Brain pericyte (primary cell): ENCODE results near the gene STARD9.
"Not testable (repeated sequence)": the region's sequence is repeated elsewhere in the genome, so short reads cannot be mapped to it uniquely, and the experiment has no call there.

Source experiments
- DNase-seq: peaks from one replicate; pipeline ENCODE4 v3.0.0-alpha.2; 2012; ENCODE audit warnings: low read depth, low spot score

STARD9 gene

DNA sequence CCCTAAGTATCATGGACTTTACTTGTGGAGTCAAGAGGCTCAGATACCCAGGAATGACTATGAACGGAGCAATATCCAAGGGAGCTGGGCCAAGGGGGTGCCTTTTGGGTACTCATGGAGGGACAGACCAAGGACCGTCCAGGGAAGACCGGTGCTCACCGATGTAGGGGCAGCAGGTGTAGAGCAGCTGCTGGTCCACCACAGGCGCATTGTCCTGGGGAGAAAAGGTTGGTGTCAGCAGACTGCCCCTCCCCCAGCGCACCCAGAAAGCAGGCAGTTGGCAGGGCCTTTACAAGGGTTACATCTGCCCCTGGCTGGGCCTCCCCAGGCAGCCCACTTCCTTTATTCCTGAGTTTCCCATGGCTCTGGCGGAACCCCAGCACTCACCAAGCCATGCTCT, 154.0 kb downstream of the STARD9 start:
- no peak for DNase-seq

DNA sequence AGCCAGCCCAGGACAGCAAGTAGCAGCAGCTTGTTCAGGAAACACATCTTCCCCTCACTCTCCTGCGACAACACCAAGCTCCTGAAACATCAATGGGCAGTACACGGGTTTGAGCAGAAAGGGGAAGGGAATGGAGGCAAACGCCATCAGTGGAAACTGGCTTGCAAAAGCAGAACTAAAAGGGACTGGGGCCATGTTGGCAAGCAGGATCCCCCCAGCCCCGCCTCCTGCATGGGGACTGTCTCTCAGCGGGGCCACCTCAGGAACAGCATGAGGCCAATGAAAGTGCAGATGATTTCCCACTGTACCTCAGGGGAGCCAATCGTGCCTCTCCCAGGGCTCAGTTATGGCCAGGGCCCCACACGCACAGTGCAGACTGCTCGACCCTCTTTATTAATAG, 154.7 kb downstream of the STARD9 start:
- DNase-seq: no peak

DNA sequence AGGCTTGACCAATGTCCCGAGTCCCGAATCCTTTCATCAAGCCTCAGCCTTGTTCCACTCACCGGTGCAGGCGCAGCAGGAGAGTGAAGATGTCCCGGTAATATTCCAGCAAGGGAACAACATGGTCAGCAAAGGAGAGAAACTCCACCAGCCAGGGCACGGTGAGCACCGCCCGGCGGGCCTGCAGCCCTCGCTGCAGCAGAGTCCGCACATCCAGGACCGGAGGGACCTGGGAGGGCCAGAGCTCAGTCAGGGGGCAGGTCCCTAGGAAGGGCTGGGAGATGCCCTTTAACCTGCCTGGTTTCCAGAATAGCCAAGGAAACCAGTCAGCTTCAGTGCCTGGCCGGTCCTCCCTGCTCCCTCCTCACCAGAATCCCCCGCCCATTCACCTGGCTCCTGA, 155.1 kb downstream of the STARD9 start:
- DNase-seq: no peak

DNA sequence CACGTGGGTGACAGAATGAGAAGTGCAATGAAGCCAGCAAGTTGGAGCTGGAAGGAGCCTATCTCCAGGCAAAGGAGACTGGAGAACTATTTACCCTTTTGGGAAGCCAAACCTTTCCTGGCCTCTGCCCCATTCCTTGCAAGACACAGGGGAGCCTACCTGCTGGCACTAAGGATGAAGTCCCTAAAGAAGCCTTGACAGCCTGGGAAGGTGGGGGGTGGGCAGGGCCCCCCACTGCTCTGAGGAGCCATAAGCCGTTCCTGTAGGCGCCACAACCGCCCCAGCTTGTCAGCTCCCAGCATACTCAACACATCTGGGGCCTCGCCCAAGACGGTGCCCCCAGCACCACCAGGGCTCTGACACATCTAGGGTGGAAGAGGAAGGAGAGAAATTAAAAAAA, 156.1 kb downstream of the STARD9 start:
- no peak for DNase-seq

DNA sequence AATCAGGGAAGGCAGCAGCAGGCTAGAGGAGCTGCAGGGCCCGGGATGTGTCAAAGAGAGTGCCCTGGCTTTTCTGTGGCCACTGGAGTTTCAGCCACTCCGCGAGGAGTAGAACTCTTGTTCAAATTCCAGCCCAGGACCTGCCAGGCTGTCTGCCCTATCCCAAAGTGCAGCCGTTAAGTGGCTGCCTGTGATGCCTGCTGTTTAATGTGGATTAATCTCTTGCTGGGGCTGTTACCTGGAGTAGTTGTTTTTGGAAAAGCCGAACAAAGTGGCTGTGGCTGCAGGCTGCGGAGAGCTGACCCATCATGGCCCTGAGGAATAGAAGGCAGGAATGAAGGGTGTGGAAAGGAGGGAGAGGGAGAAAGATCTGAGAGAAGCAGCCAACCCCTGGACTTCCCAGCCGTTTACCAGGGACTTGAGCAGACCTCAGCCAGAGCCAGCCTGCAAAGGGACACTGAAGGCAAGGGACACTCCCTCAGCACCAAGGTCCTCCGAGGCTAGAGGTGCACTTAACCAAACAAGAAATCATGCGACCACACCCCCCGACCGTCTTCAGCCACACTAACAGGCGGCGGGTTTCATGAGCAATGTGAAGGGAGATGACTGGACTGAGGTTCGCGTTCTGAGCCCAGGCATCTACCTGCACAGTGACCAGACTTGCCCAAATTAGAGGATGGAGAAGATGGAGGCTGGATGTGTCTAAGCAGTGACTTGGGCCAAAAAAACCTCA, 156.9 kb downstream of the STARD9 start:
- no peak for DNase-seq

DNA sequence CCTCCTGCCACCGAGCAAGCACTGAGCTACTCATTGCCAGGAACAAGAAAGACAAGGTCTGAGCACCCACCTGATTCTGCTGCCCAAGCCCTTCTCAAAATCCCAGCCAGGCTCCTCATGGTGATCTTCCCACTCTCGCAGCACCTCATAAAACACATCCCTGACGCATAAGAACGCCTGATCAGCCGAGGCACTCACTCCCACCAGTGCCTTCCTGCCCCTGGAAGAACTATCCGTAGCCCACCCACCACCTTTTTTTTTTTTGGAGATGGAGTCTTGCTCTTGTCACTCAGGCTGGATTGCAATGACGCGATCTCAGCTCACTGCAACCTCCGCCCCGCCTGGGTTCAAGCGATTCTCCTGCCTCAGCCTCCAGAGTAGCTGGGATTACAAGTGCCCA, 157.6 kb downstream of the STARD9 start:
- DNase-seq: no peak

DNA sequence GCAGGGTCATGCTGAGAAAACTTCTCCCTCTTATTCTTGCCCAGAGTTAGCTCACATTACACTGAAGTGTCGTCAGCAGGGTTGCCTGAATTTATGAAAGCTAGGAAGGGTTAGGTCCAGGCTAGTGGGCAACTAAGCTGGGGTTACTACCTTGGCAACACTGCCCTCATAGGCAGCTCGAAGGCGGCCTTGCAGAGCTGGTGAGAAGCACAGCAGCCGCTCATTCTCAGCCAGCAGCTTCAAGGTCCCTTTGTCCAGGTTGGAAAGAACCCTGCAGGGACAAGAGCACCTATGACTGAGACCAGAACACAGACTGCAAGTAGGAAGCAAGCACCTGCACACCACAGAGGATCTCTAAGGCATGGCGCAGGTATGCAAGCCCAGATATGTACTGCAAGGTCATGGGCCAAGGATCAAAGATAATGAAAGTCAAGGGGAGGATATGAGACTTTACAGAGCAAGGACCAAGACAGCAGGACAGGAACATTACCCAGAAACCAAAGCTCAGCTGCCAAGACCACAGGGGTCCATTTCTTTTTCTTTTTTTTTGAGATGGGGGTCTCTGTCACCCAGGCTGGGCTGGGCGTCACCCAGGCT, 158.8 kb downstream of the STARD9 start:
- no peak for DNase-seq

DNA sequence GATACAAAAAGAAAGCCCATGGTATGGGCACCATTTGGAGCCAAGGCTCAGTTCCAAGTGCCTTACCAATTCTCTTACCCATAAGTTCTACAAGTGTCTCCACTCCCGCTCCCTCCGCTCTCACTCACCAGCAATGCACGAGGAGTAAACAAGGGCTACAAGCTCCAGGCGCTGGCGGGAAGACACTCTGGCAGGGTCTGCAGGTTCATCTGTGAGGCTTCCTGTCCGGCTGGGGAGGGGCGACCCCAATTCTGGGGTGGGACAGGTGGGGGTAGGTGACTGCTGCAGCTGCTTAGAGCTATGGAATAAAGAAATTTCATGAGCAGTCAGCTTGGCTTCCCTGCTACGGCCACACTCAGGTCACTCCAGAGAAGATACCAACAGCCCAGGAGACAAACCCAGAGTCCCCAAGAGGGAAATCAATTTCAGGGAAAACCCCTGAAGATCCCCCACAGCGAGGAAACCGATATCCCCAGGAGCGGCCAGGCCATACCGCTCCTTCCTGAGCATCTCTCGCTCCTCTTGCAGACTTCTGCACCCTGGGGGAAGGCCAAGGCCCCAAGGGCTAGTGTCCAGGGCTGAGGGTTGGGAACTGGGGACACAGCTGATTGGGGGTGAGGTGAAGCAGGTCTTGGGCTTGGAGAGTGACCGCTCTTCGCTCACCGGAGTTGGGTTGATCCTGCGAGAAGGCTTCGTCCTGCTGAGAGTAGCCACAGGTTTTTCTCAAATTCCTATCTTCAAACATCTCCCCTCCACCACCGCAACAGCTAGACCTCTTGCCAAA, 160.2 kb downstream of the STARD9 start:
- DNase-seq: no peak

DNA sequence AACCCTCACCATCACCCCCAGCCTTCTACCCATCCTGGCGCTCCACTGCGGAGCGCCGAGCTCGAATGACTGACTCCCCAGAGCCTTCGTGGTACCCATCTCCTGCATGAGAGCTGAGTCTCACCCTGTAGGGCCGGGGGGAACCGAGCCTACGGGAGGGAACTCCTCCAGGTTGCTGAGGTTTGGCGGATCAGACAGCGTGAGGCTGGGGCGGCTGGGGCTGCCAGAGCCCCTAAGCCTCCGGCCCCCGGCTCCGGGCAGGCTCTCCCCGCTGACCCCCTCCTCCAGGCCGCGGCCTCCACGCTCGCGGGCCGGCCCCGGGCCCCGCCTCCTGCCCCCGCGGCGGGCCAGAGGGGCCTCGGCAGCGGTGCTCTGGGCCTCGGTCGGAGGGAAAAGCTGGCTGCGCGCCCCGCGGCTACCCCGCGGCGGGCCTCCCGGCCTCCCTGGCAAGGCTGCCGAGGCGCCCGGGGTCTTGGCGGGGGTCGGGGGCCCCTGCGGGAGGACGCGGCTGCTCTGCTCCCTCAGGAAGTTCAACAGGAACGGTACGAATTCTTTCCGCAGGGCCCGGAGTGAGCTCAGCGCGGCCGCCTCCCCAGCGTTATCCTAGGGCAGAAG, 160.9 kb downstream of the STARD9 start:
- DNase-seq: no peak

DNA sequence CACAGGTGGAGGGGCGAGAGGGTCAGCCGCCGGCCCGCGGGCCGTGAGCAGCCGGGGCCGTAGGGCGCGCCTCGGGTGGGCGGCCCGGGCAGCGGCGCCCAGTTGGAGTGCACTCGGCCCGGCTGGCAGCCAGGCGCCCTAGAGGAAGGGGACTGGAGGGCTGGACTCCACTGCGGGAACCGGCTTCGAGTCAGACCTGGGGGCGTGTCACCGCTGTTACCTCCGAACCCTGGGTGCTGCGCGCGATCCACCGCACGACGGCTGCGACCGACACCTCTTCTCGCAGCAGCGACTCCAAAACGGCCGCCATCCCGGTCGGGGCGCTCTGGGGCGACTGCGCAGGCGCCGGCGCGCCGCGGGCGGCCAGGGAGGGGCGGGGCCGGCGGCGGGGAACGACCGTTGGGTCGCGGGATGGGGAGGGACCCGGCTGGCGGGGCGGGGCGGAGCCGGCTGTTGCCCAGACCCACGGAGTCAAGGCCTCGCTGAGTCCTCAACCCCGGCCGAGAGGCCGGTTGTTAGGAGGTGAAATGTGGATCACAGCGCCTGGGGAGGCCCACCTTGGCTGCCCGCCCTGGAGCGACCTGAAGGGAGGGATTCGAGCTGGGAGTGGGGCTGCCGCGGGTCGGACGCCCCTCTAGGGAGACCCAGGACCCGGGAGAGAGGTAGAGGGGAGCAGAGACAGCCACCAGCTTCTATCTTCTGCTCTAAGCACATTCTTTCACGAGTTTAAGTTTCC, 161.6 kb downstream of the STARD9 start, which contains the start of gene CDAN1:
TSS of gene CDAN1 (minus strand) at position 336 of the 736 bp plus-strand sequence. CDS start at position 310, 26 bp downstream.
- no peak for DNase-seq

DNA sequence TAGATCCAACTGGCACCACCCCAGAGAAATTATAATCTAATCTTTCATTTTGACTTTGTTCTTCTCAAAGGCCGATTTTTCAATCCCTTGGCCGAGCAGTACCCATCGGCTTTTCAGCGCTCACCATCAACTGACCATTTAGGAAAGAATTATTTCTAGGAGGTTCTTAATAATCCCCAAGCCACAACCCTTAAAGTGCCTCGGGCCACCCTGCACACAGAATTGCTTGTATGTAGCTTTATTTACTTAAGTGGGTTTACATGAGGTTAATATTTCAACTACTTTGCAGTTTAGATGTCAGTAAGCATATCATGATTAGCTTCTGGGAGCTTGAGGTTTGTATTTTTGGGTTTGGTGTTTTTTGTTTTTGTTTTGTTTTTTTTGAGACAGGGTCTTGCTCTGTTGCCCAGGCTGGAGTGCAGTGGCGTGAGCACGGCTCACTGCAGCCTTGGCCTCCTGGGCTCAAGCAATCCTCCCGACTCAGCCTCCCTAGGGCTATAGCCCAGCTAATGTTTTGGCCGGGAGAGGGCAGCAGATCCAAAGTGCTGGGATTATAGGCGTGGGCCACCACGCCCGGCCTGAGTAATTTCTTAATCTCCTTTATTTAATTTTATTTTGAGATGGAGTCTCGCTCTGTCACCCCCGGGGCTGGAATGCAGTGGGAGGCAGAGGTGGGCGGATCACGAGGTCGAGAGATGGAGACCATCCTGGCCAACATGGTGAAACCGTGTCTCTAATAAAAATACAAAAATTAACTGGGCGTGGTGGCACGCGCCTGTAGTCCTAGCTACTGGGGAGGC, 162.3 kb downstream of the STARD9 start:
- no peak for DNase-seq

DNA sequence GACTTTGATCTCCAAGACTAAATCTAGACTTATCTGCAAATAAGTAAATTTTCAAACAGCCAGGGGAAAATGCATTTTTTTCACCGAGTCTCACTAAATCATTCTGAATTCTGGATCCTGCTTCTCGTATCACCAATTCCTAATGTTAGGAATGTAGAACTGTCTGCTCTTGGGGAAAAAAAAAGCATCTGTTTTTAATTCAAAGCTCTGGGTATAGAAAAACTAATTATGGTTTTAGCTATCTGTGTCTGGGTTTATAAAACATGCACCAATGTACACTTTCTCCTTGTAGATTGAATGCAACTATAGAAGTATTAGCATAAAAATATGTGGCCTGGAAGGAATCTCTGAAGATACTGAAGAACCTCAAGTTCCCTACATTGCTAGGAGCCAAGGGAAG, 166.3 kb downstream of the STARD9 start:
- no peak for DNase-seq

DNA sequence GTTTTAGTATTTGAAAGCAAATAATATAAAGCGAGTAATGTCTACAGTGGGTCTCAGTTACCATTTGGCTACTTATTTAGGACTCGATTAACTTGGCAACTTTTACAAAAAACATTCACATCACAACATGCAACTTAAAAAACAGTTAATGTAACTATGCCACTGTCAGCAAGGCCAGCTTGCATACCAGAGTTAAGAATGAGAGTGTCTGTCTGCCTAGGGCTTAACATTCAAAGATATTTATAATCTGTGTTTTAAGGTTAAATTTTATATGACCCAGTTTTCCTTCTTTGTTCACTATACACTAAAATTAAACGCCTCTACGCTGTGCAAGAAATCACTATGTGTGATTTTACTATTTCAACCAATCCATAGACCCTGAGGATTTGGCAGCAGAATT, 166.7 kb downstream of the STARD9 start:
- no peak for DNase-seq

DNA sequence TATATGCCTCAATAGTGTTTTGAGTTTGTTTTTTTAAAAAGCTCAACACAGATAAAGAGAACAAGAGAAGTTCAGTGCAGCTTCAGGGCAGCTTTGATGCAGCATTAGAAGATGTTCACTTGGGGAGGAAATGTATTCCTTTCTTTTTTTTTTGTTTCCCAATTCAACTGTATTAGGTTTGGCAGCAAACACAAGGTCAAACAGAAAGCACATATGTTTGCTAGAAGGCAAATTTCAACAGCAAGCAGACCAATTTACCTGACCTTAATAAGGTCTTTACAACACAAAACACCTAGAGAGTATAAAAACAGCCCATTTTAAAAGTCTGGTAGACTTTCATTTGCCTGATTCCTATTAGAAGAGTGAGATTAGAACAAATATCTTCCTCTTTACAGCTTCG, 168.8 kb downstream of the STARD9 start:
- no peak for DNase-seq

DNA sequence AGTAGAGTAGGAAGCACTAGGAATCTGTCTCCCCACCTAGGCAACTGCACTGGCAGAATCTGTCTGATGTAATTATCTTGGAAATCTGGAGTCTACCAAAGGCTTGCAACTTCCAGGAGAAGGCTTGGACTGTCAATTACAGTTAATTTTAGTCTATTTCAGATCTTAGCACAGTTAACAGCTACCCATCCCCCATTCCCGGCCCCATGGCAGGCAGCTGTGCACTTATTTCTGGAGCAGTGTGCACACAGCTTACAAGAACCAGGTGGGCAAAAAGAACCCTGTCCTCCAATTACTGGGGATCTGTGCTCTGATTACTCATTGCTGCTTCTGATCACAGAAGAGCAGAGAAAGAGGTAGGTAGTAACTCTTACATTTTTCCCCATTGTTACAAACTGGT, 173.9 kb downstream of the STARD9 start:
- DNase-seq: no peak

DNA sequence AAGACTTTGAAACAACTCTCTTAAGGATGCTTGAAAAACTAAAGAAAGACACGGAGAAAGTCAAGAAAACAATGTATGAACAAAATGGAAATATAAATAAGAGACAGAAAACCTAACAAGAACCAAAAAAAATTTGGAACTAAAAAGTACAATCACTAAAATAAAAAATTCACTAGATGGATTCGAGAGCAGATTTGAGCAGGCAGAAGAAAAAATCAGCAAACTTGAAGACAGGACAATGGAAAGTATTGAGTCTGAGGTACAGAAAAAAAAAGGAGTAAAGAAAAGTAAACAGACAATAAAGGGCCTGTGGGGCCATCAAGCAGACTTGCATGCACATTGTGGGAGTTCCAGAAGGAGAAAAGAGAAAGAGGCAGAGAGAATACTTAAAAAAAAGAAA, 174.9 kb downstream of the STARD9 start:
- DNase-seq: no peak

DNA sequence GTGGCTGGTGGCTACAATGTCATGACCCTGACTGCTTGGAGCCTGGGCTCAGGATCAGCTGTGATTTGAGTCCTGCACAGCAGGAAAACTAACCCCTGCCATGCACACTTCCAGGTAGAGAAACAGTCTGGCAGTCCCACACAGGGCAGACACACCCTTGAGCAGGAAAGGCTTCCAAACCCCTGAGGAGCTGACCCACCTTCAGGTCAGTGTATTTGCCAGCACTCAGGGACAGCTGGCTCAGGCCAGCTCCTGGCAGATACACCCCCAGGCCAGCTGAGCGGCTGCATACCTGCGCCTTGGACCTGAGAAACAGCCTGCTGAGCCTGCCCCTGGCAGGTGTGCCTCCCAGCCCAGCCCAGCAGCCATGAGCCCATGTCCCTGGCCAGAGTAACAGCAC, 183.7 kb downstream of the STARD9 start:
- no peak for DNase-seq

DNA sequence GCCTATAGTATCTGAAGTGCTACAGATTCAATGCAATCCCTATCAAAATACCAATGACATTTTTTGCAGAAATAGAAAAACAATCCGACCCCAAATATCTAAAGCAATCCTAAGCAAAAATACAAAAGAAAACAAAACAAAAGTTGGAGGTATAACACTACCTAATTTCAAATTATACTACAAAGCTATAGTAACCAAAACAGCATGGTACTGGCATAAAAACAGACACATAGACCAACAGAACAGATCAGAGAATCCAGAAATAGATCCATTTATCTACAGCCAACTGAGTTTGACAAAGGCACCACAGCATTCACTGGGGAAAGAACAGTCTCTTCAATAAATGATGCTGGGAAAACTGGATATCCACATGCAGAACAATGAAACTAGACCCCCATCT, 185.4 kb downstream of the STARD9 start:
- no peak for DNase-seq

DNA sequence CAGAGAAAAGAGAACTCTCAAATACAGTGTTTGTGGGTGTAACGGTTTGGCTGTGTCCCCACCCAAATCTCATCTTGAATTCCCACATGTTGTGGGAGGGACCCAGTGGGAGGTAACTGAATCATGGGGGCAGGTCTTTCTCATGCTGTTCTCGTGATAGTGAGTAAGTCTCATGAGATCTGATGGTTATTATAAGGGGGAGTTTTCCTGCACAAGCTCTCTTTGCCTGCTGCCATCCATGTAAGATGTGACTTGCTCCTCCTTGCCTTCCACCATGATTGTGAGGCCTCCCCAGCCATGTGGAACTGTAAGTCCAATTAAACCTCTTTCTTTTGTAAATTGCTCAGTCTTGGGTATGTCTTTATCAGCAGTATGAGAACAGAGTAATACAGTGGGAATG, 186.4 kb downstream of the STARD9 start:
- not testable (repeated sequence) for DNase-seq

DNA sequence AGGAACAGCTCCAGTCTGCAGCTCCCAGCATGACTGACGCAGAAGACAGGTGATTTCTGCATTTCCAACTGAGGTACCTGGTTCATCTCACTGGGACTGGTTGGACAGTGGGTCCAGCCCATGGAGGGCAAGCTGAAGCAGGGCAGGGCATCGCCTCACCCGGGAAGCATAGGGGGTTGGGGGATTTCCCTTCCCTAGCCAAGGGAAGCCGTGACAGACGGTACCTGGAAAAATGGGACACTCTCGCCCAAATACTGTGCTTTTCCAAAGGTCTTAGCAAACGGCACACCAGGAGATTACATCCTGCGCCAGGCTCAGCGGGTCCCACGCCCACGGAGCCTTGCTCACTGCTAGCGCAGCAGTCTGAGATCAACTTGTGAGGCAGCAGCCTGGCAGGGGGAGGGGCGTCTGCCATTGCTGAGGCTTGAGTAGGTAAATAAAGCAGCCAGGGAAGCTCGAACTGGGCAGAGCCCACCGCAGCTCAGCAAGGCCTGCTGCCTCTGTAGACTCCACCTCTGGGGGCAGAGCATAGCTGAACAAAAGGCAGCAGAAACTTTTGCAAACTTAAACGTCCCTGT, 188.8 kb downstream of the STARD9 start:
- DNase-seq: not testable (repeated sequence)
